Thoracic aorta endothelial cell (primary cell): ENCODE measurements around the gene CYP4F22. TPM values are rescaled to one million over a fixed set of nuclear protein-coding genes. Genes with fewer than 3 reads are reported as not detected.

Experiments used
- total RNA-seq: library from RNA; depleted of rRNA; stranded (reverse); fragments of >200 nt; gene quantifications from 2 replicates; pipeline ENCODE4 v1.2.3, GENCODE V29; 2012

The CYP4F22 gene
- not detected in 2 replicates for total RNA-seq

DNA sequence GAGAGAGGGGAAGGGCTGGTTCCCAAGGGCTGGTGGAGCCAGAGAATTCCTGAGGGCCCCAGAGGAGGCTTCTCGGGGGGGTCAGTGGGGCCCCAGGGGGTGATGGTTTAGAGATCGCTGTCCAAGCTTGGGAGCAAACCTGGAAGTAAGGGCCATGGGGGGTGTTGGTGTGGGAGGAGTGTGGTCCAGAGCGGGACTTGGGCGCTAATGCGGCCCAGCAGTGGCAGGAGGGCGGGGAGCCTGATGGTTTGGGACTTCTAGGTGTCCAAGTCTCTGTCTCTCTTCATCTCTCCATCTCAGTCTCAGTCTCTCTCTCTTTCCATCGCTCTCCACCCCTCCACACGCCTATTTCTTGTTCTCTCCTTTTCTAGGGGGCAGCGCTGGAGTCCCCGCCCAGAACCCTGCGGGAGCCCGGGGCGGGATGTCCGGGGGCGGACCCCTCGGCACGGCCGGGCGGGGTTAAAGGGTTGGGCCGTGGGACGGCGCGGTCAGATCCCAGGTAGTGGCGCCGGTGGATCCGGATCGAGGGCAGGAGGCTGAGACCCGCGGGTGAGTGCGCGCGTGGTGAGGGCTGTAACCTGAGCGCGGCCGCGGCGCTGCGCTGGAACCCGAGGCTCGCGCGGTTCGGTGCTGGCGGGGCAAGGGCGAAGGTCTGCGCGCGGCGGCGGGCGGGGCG is at the start of gene CYP4F22:
Gene CYP4F22 (plus strand): TSS at position 491 of the 676 bp plus-strand sequence. CDS start 16,812 bp downstream, outside the sequence.

DNA sequence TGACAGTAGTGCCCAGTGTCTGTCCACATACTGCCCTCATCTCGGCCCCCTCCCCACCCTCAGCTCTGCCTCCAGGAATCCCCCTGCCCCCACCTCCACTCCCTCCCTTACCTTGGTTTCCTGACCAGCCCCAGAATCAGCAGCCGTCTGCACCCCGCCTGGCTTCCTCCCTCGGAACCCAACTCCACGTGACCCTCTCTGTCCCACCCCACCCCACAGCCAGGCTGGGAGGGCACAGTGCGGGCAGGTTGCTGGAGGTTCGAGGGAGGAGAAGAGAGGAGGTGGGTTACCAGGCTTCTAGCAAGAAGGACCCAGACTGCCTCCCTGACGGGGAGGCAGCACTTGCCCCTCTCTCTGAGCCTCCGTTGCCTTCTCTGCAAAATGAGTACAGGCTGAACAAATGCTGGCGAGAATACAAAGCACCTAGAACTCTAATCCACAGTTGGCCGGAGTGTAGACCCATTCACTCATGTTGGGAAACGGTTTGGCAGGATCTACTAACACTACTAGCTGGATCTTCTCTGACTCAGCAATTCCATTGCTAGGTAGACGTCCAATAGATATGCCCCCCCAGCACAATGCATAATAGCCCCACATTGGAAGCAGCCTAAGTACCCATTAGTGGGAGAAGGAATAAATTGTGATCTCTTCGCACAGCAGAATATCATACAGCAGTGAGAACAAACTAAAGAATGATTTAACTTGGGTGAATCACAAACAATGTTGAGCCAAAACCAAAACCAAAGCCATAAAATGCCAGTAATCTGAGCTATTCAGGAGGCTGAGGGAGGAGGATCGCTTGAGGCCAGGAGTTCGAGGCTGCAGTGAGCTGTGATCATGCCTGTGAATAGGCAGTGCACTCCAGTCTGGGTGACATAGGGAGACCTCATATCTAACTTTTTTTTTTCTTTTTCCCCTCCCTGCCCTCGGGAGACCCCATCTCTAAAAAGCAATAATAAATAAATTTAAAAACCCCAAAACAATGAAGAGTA is 43.6 kb upstream of the CYP4F22 start, which contains the start of gene RASAL3:
Gene RASAL3 (minus strand): TSS at position 151 of the 992 bp plus-strand sequence. CDS start 186 bp downstream, outside the sequence.

DNA sequence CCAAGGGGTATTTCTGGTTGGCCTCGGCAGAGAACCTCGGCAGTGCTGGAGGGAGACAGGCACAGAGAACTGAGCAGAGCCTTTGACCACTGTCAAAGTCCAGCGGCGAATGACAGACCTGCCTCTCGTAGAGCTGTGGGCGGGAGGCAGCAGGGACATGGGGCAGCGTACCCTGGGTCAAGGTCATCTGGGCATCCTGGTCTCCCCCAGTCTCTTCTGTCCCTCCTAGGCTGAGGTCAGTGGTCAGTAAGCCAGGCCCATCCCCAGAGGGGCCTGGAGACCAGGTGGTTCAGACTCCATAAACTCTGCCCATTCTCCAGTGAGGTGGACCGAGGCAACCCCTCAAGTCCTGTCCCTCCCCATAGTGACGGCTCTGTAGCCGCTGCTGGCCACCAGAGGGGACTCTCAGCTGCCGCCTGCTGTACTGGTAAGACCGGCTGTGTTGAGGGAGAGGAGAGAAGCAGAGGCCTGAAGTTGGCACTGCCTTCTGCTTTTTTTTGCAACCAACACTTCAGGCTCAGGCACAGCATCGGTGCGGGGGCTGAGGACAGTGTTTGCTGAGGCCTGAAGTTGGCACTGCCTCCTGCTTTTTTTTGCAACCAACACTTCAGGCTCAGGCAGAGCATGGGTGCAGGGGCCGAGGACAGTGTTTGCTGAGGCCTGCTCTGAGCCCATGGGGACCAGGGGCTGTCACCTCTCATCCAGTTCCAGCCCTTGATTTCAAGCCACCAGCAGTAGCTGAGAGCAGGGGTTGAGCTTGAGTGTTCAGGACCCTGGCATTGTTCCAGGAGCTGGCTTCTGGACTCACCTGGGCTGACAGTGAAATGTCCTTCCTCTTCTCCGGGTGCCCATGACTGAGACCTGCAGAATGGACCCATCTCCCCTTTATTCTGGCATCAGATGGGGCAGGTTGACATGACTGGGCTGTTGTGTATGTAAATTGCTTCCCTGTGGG is 28.7 kb upstream of the CYP4F22 start, which contains the start of gene PGLYRP2:
Gene PGLYRP2 (minus strand): TSS at position 111 of the 955 bp plus-strand sequence. CDS start 130 bp downstream, outside the sequence.

Other genes with a start within 250 kb of the CYP4F22 start
- gene BRD4, start 176.0 kb upstream of the CYP4F22 start, total RNA-seq = 29.4 and 38.1 TPM in 2 replicates
- gene AKAP8, start 128.7 kb upstream of the CYP4F22 start, total RNA-seq = 22.4 and 22.5 TPM in 2 replicates
- 56.1 and 62.2 TPM in 2 replicates for gene AKAP8L, start 89.5 kb upstream of the CYP4F22 start, total RNA-seq
- gene WIZ, start 58.6 kb upstream of the CYP4F22 start, total RNA-seq = 12.4 and 15.2 TPM in 2 replicates
- gene RASAL3, start 44.0 kb upstream of the CYP4F22 start, total RNA-seq = 0.40 and 2.4 TPM in 2 replicates
- gene PGLYRP2, start 29.0 kb upstream of the CYP4F22 start, total RNA-seq = not detected in 2 replicates
- not detected in 2 replicates for gene CYP4F8, start 106.7 kb downstream of the CYP4F22 start, total RNA-seq
- gene CYP4F3, start 132.4 kb downstream of the CYP4F22 start, total RNA-seq = under 0.01 and 0.07 TPM in 2 replicates
- gene CYP4F12, start 164.6 kb downstream of the CYP4F22 start, total RNA-seq = not detected in 2 replicates
- gene OR10H2, start 219.5 kb downstream of the CYP4F22 start, total RNA-seq = not detected in 2 replicates
- not detected in 2 replicates for gene OR10H3, start 229.5 kb downstream of the CYP4F22 start, total RNA-seq